HG03558 (cell line): ENCODE results near the gene ZKSCAN1.
"Not testable (repeated sequence)": the region's sequence is repeated elsewhere in the genome, so short reads cannot be mapped to it uniquely, and the experiment has no call there.

Experiments used
- ATAC-seq: cut with Tn5 transposase; IDR thresholded peaks from one replicate; pipeline ENCODE4 v1.9.1; 2021; ENCODE audit warnings: moderate number of reproducible peaks; ENCODE audit not compliant: unreplicated experiment; ENCODE audit errors: extremely low read depth

The ZKSCAN1 gene

GRCh38 chr7:100015232-100016214 lies at the start of gene ZKSCAN1:
TSS of gene ZKSCAN1 (plus strand) at chr7:100015596. CDS start at chr7:100023507, 7,911 bp downstream.
- ATAC-seq, result peak; percentile 58

- no peak for ATAC-seq
These were observed 46.1 kb upstream of the ZKSCAN1 start for GRCh38 chr7:99969298-99969697.

GRCh38 chr7:99969813-99970212 lies 45.6 kb upstream of the ZKSCAN1 start:
- not testable (repeated sequence) for ATAC-seq

- ATAC-seq, result no peak
These were observed 44.2 kb upstream of the ZKSCAN1 start for GRCh38 chr7:99971242-99971641.

- ATAC-seq, result not testable (repeated sequence)
These were observed 41.6 kb upstream of the ZKSCAN1 start for GRCh38 chr7:99973817-99974216.

GRCh38 chr7:99974681-99975080 lies 40.7 kb upstream of the ZKSCAN1 start:
- no peak for ATAC-seq

GRCh38 chr7:99975782-99976521 lies 39.4 kb upstream of the ZKSCAN1 start, which contains the start of gene AZGP1:
TSS of gene AZGP1 (minus strand) at chr7:99976031. CDS start at chr7:99976020, 11 bp downstream.
- ATAC-seq, result no peak

- ATAC-seq, result no peak
These were observed 38.8 kb upstream of the ZKSCAN1 start for GRCh38 chr7:99976626-99977025.

- not testable (repeated sequence) for ATAC-seq
These were observed 35.6 kb upstream of the ZKSCAN1 start for GRCh38 chr7:99979814-99980225.

GRCh38 chr7:99980448-99980872 lies 34.9 kb upstream of the ZKSCAN1 start:
- ATAC-seq, result not testable (repeated sequence)

GRCh38 chr7:99981066-99981465 lies 34.3 kb upstream of the ZKSCAN1 start:
- ATAC-seq, result not testable (repeated sequence)

GRCh38 chr7:99984593-99984992 lies 30.8 kb upstream of the ZKSCAN1 start:
- no peak for ATAC-seq

- not testable (repeated sequence) for ATAC-seq
These were observed 28.1 kb upstream of the ZKSCAN1 start for GRCh38 chr7:99987306-99987705.

- ATAC-seq, result no peak
These were observed 27.6 kb upstream of the ZKSCAN1 start for GRCh38 chr7:99987846-99988245.

- ATAC-seq, result no peak
These were observed 24.9 kb upstream of the ZKSCAN1 start for GRCh38 chr7:99990460-99990852.

- not testable (repeated sequence) for ATAC-seq
These were observed 23.9 kb upstream of the ZKSCAN1 start for GRCh38 chr7:99991543-99991942.

- no peak for ATAC-seq
These were observed 22.9 kb upstream of the ZKSCAN1 start for GRCh38 chr7:99992330-99993038.

GRCh38 chr7:99994819-99995218 lies 20.6 kb upstream of the ZKSCAN1 start:
- ATAC-seq, result no peak

GRCh38 chr7:99996755-99997544 lies 18.4 kb upstream of the ZKSCAN1 start:
- ATAC-seq, result no peak
